GM12878 (cell line): ENCODE data around the gene FAM174A. TPM values are rescaled to one million over a fixed set of nuclear protein-coding genes. Genes with fewer than 3 reads are reported as not detected.

ENCODE experiments used
- ATAC-seq: fragments of 200-7000 bp; cut with Tn5 transposase; 3 replicates; pipeline ENCODE4 v1.9.1; 2020; ENCODE audit warnings: mild to moderate bottlenecking, moderate library complexity
- BruUV-seq: library from RNA; stranded (reverse); fragments of 400-500 nt; replicated peaks from 2 replicates; lab custom pipeline; 2021; lab: Mats Ljungman, UMichigan
- CTCF ChIA-PET: fragments of 300-600 bp; sonication (Branson Sonifier 250); formaldehyde crosslinking; extraction: SDS; loops from one replicate; lab custom pipeline; 2021; ENCODE audit warnings: inconsistent platforms; lab: Yijun Ruan, JAX
- POLR2A ChIA-PET: fragments of 350-600 bp; formaldehyde crosslinking; extraction: SDS; loops from one replicate; lab custom pipeline; 2021; ENCODE audit warnings: inconsistent platforms; lab: Charles Lee
- RAD21 ChIA-PET: fragments of 300-600 bp; sonication (Branson Sonifier 250); formaldehyde crosslinking; loops from one replicate; lab custom pipeline; 2023; ENCODE audit warnings: antibody characterized with exemption; ENCODE audit not compliant: unreplicated experiment; lab: Charles Lee
- SMC1A ChIA-PET: fragments of 300-600 bp; sonication (Branson Sonifier 250); formaldehyde crosslinking; loops from one replicate; lab custom pipeline; 2023; ENCODE audit not compliant: unreplicated experiment, uncharacterized antibody; lab: Charles Lee
- DNase-seq: peaks from one replicate; pipeline ENCODE4 v3.0.0-alpha.2; 2011; ENCODE audit warnings: low read depth, low spot score
- FAIRE-seq: peaks from 3 replicates; lab custom pipeline; 2011; peaks lifted over from hg19 to GRCh38; lab: Jason Lieb, UNC
- H2AFZ ChIP-seq: 2 replicates; pipeline ENCODE4 v1.6.0; 2011; ENCODE audit warnings: low read depth, low read length, control low read depth; ENCODE audit not compliant: control insufficient read depth
- H3K27ac ChIP-seq: 2 replicates; pipeline ENCODE4 v1.5.1; 2011; ENCODE audit warnings: control low read depth; ENCODE audit not compliant: control insufficient read depth, insufficient read depth
- H3K27me3 ChIP-seq, 2 experiments: replicated peaks in 1 of 2; 2 replicates each; pipeline versions ENCODE4 v1.6.0 to v1.6.1; 2011; ENCODE audit warnings: low read length in 1 of 2; ENCODE audit not compliant: control insufficient read depth in 2 of 2, insufficient read depth in 2 of 2
- H3K36me3 ChIP-seq, 2 experiments: 2 replicates each; pipeline ENCODE4 v1.5.1; 2011; ENCODE audit warnings: low read length in 1 of 2; ENCODE audit not compliant: control insufficient read depth in 2 of 2, insufficient read depth in 2 of 2
- H3K4me1 ChIP-seq: 2 replicates; pipeline ENCODE4 v1.6.1; 2011; ENCODE audit warnings: mild to moderate bottlenecking, low read length, moderate library complexity, mixed read lengths; ENCODE audit not compliant: control insufficient read depth, insufficient read depth
- H3K4me2 ChIP-seq: 2 replicates; pipeline ENCODE4 v1.6.0; 2011; ENCODE audit warnings: control low read depth; ENCODE audit not compliant: control insufficient read depth, insufficient read depth
- H3K4me3 ChIP-seq: fragments of 200-600 bp; sonication (generic); 2 replicates; pipeline ENCODE4 v1.5.1; 2016
- H3K79me2 ChIP-seq: 2 replicates; pipeline ENCODE4 v1.6.0; 2011; ENCODE audit warnings: low read length; ENCODE audit not compliant: control insufficient read depth, insufficient read depth
- H3K9ac ChIP-seq: 2 replicates; pipeline ENCODE4 v1.8.0; 2011; ENCODE audit warnings: low read length, control low read depth, mixed read lengths; ENCODE audit not compliant: control insufficient read depth, insufficient read depth
- H3K9me3 ChIP-seq: replicated peaks from 3 replicates; pipeline ENCODE4 v1.5.1; 2011; ENCODE audit warnings: mild to moderate bottlenecking, low read length; ENCODE audit not compliant: control insufficient read depth, insufficient read depth
- H4K20me1 ChIP-seq: 2 replicates; pipeline ENCODE4 v1.6.0; 2011; ENCODE audit not compliant: control insufficient read depth, insufficient read depth
- MEF2A ChIP-seq: IDR thresholded peaks from 2 replicates; pipeline ENCODE4 v1.6.1; 2011; ENCODE audit warnings: low read depth, mild to moderate bottlenecking, low read length, moderate library complexity; ENCODE audit not compliant: insufficient read depth
- TCF7 ChIP-seq: IDR thresholded peaks from 2 replicates; pipeline ENCODE4 v1.6.1; 2014; ENCODE audit warnings: antibody characterized with exemption, borderline replicate concordance
- WGBS: methylation state at CpG from one replicate; pipeline ENCODE4 v1.1.6; 2016; ENCODE audit warnings: low lambda C conversion rate; ENCODE audit not compliant: insufficient replicate concordance, insufficient coverage; ENCODE audit errors: missing lambda C conversion rate; 5-methylcytosine and 5-hydroxymethylcytosine counted together
- in situ Hi-C: fragments of 300-500 bp; cut with MboI; formaldehyde crosslinking; loops from 9 replicates; pipeline ENCODE4 v1.14.3; 2018; ENCODE audit warnings: mixed read lengths
- intact Hi-C: fragments of 100-400 bp; cut with micrococcal nuclease; formaldehyde crosslinking; loops from one replicate; pipeline ENCODE4 v1.14.2; 2022; ENCODE audit not compliant: unreplicated experiment
- polyA plus RNA-seq, 11 experiments: library from polyadenylated mRNA; depleted of rRNA in 4 of 11; unstranded in 6 of 11; stranded (reverse) in 5 of 11; fragments of >200 nt; fragmentation: Nextera tagmentation in 4 of 11; fragmentation: Illumina TruSeq in 1 of 11; extraction: Ambion mirVana in 4 of 11; extraction: Trizol in 1 of 11; gene quantifications; 1 replicate in 1 of 11; 2 replicates in 10 of 11; pipeline versions ENCODE4 v1.2.1 to v1.2.3, GENCODE V29; 2011 to 2016; ENCODE audit warnings: inconsistent platforms in 2 of 11, missing spikeins in 2 of 11, low read depth in 1 of 11
- total RNA-seq, 4 experiments: library from RNA; depleted of rRNA in 3 of 4; stranded (reverse); fragments of >200 nt in 3 of 4; fragmentation: Illumina TruSeq in 1 of 4; extraction: Trizol in 1 of 4; gene quantifications; 2 replicates each; pipeline versions ENCODE4 v1.2.1 to v1.2.3, GENCODE V29; 2013 to 2021

FAM174A gene
- total and polyA plus RNA-seq, 10 of the 15 experiments (the other 5 are each of a cell fraction or from before 2014, with no cell fraction given): 1.4 to 12.1 (median 6.0) TPM

DNA sequence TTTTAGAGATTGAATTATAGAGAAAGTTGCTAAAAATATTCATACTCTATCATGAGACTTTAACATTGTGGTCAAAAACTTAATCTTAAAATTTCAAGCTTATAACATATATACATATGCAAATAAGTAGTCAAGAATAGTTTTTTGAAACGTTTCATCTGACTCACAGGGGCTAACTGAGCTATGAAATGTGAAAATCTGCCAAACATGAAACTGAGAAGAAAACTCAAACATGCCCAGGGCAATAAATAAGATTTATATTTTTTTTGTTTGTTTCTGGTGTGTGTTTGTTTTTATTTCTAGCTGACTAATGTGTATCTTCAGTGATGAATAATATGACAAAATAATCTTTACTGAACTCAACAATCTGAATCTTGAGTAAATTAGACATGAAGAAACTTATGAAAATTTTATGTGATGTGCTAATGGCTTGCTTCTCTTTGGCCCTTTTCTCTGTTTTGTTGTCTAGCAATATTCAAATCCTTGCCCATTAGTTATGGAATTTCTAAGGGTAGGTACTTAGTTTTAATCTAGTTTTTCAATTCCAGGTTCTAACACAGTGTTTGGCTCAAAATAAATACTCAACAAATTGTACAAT is 99.9 kb downstream of the FAM174A start:
- ATAC-seq (peak; percentile 86), FAIRE-seq (peak; percentile 84), DNase-seq (no peak)
- no peaks in the 10 kb centered on the region; the same call in 1 of the 3 replicates for H3K9me3 ChIP-seq
- H3K4me3 ChIP-seq: no peak overlapping the region
- no peaks in the 10 kb centered on the region for H3K4me1 ChIP-seq
- RAD21 ChIA-PET: interaction anchor here (1.2 kb wide), 1 partner anchor 12 kb away, joined by 3 read pairs; no protein-coding TSS in a partner anchor
- intact Hi-C loops: no loop called here
- 6% methylated on average over 1 of the region's 1 CpG for WGBS
- H3K79me2 ChIP-seq: no peaks in the 10 kb centered on the region
- H3K4me2 ChIP-seq: no peak overlapping the region
- SMC1A ChIA-PET: interaction anchor here (0.9 to 1.1 kb wide), 4 partner anchors 12 to 138 kb away, joined by 3 read pairs; no protein-coding TSS in a partner anchor
- no peaks in the 10 kb centered on the region for H3K27me3 ChIP-seq
- H4K20me1 ChIP-seq: no peaks in the 10 kb centered on the region
- POLR2A ChIA-PET: no interaction called here
- H3K27ac ChIP-seq: peak overlapping the region; percentile 33; the same call in 1 of the 2 replicates
- CTCF ChIA-PET: interaction anchor here (0.9 kb wide), 1 partner anchor 265 kb away, joined by 3 read pairs; no protein-coding TSS in a partner anchor
- BruUV-seq: no TSS peak
- in situ Hi-C loops: no loop called here
- H2AFZ ChIP-seq: peak overlapping the region; percentile 7; the same call in 1 of the 2 replicates
- TF ChIP-seq MEF2A (0 out of 2 replicates have a peak, but pooled peaks have one; percentile 16), TCF7 (no peak)
- no peak overlapping the region for H3K9ac ChIP-seq
- no peaks in the 10 kb centered on the region for H3K36me3 ChIP-seq
